ENCODE measurements around the gene SPATA45.

Gene SPATA45

GRCh38 chr1:212847549-212847948 is at the start of gene SPATA45:
Gene SPATA45, minus strand, starts transcription at chr1:212847649. Its CDS starts 11,500 bp downstream, at chr1:212836149.
- DNase-seq (ENCODE audit: low read depth) = no peak
- no peak within 1 kb of the TSS for H3K4me3 ChIP-seq (ENCODE audit: control insufficient read depth, low read depth, low read length)
- TF ChIP-seq CTCF (conservative IDR thresholded peaks at IDR 0.05; ENCODE audit: control insufficient read depth, insufficient read depth, low read depth, low read length) = no peak

- no peak for TF ChIP-seq CTCF (conservative IDR thresholded peaks at IDR 0.05; ENCODE audit: control insufficient read depth, insufficient read depth, low read depth, low read length)
- DNase-seq (ENCODE audit: low read depth) = no peak
- no peak overlapping the region for H3K4me3 ChIP-seq (ENCODE audit: control insufficient read depth, low read depth, low read length)
Observed at GRCh38 chr1:212892108-212892507, 44.7 kb upstream of the SPATA45 start.

GRCh38 chr1:212884592-212884991 is 37.1 kb upstream of the SPATA45 start:
- TF ChIP-seq CTCF (conservative IDR thresholded peaks at IDR 0.05; ENCODE audit: control insufficient read depth, insufficient read depth, low read depth, low read length) = no peak
- DNase-seq (ENCODE audit: low read depth) = no peak
- H3K4me3 ChIP-seq (ENCODE audit: control insufficient read depth, low read depth, low read length) = no peak overlapping the region

GRCh38 chr1:212879947-212880690 is 32.7 kb upstream of the SPATA45 start:
- H3K4me3 ChIP-seq (ENCODE audit: control insufficient read depth, low read depth, low read length) = no peak overlapping the region
- no peak for DNase-seq (ENCODE audit: low read depth)

GRCh38 chr1:212878418-212878817 is 31.0 kb upstream of the SPATA45 start:
- no peak overlapping the region for H3K4me3 ChIP-seq (ENCODE audit: control insufficient read depth, low read depth, low read length)
- no peak for TF ChIP-seq CTCF (conservative IDR thresholded peaks at IDR 0.05; ENCODE audit: control insufficient read depth, insufficient read depth, low read depth, low read length)

More at GRCh38 chr1:212879947-212880690, 32.7 kb upstream of the SPATA45 start:
- no peak for TF ChIP-seq CTCF (conservative IDR thresholded peaks at IDR 0.05; ENCODE audit: control insufficient read depth, insufficient read depth, low read depth, low read length)

GRCh38 chr1:212873518-212873917 is 26.1 kb upstream of the SPATA45 start:
- DNase-seq (ENCODE audit: low read depth) = no peak
- no peak for TF ChIP-seq CTCF (conservative IDR thresholded peaks at IDR 0.05; ENCODE audit: control insufficient read depth, insufficient read depth, low read depth, low read length)

More at GRCh38 chr1:212878418-212878817, 31.0 kb upstream of the SPATA45 start:
- no peak for DNase-seq (ENCODE audit: low read depth)

More at GRCh38 chr1:212873518-212873917, 26.1 kb upstream of the SPATA45 start:
- H3K4me3 ChIP-seq (ENCODE audit: control insufficient read depth, low read depth, low read length) = no peak overlapping the region
